NCI-H1105 (cell line): ENCODE measurements around the gene SMIM9.

Experiments used
- DNase-seq: peaks from one replicate; lab custom pipeline; 2025; lab: John Stamatoyannopoulos, UW

Gene SMIM9

GRCh38 chrX:154780968-154781367, 53.5 kb downstream of the SMIM9 start:
- no peak for DNase-seq

GRCh38 chrX:154779261-154779660, 55.2 kb downstream of the SMIM9 start:
- no peak for DNase-seq

- DNase-seq: no peak
These were observed 57.7 kb downstream of the SMIM9 start for GRCh38 chrX:154776753-154777152.

GRCh38 chrX:154775419-154776349, 58.8 kb downstream of the SMIM9 start:
- DNase-seq: no peak

- DNase-seq: no peak
These were observed 59.8 kb downstream of the SMIM9 start for GRCh38 chrX:154774622-154775021.
